GF-D8 (cell line): Measurements from ENCODE around the gene KIF25.

Experiments used
- DNase-seq: peaks from one replicate; lab custom pipeline; 2025; lab: John Stamatoyannopoulos, UW

KIF25 gene, protein sequence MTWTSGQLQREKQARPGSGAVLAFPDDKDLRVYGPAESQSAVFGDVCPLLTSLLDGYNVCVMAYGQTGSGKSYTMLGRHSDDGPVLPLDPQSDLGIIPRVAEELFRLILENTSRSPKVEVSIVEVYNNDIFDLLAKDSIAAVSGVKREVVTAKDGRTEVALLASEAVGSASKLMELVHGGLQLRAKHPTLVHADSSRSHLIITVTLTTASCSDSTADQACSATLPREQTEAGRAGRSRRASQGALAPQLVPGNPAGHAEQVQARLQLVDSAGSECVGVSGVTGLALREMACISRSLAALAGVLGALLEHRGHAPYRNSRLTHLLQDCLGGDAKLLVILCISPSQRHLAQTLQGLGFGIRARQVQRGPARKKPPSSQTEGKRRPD

DNA sequence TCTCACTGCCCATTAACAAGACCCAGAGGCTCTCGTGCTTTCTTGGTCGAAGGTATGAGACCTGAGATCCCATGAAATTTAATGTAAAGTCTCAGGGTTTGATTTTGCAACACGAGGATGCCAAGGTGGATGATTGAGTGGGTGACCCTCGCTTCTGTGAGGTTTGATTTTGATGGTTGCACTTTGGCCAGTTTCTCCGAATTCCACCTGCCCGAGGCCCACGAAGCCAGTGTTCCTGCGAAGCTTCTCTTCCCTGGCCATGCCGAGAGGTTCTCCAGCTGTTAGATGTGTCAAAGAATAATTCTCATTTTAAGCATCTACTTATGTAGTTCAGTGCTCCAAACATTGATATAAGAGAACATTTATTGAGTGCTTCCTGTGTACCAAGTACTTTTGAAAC, at the start of gene KIF25:
TSS of gene KIF25 (plus strand) at position 30 of the 400 bp plus-strand sequence. CDS start 31,915 bp downstream, outside the sequence.
- no peak for DNase-seq

DNA sequence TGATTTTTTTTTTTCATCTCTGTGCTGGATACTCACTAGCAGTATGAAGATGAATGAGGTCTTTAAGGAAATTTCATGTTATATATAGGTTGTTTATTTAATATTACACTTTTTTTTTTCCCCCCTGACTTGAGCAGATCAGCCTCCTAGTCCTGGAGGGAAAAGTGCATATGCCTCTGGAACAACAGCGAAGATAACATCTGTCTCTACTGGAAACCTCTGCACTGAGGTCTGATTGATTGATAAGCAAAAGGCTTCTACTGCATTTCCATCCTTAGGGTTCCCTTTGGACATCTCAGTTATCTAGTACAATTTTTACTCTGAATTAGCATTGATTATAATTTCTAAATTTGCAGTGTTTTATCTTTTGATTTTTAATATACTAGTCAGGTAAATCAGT, 49.8 kb upstream of the KIF25 start:
- DNase-seq = no peak

DNA sequence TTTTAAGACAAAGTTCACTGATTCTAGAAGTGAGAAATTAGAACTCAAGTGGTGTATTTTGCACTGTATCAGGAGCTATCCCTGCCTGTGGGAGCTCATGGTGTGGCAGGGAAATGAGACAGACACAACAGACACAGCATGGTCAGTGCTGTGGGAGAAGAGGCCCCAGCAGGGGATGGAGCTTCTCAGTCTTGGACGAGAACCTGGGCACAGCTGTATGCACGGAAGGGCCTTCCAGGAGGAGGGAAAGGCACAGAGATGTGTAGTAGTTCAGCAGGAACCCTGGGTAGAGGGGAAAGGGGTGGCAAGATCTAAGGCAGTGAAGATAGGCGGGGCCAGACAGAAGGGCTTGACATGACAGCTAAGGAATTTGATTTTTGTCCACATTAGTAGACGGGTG, 48.8 kb upstream of the KIF25 start:
- DNase-seq = no peak

DNA sequence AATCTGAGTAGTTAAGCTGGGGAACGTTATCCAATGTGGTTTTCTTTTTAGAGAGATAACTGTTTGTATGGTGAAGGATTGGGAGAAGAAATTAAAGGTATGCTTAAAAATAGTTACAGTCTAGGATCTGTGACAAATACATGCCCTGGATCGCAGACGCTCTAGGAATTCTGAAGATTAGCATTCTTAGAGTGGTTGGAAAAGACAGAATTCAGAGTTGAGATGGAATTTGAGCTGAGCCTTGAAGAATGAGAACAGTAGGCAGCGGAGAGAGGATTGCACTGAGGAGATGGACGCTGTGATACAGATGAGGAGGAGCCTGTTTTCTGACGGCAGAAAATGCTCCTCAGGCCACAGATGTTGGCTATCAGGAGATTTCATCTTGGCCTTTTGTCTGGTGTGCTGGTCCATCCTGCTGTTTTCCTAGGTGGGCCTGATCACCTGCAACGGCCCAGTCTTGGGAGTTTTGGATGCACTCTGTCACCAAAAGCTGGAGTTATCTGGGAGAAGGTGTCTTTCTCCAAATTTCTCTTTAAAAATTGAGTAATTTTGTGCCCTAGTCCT, 48.3 kb upstream of the KIF25 start:
- no peak for DNase-seq

DNA sequence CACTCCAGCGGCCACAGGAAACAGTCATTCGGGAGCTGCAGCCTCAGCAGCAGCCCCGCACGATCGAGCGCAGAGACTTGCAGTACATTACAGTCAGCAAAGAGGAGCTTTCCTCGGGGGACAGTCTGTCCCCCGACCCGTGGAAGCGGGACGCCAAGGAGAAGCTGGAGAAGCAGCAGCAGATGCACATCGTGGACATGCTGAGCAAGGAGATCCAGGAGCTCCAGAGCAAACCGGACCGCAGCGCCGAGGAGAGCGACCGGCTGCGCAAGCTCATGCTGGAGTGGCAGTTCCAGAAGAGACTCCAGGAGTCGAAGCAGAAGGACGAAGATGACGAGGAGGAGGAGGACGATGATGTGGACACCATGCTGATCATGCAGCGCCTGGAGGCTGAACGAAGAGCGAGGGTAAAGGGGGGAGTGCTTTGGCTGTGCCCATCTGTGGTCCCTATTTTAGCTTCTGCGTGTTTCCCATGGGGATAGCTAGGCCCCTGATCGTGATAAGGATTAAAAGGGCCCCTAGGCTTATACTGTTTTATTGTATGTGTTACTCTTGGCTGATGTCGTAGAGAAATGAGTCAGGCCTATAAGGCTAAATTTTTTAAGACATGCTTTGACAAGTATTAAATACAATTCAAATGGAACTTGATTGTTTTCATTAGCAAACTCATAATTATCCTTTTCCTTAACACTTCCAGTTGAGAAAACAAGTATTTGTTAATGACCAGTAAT, 45.5 kb upstream of the KIF25 start:
- no peak for DNase-seq

DNA sequence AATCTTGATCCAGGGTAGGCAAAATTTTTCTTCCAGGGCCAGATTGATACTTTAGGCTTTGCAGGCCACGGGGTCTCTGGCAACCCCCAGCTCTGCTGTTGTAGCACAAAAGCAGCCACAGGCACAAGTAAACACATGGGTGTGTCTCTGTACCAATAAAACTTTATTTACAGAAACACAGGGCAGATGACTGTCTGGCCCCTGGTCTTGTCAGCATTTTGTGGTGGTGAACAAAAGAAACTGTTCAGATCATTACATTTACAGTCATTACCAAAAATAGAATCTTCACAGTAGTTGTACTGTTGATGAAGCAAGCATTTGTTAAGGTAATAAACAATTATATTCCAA, 45.0 kb upstream of the KIF25 start:
- DNase-seq = no peak

DNA sequence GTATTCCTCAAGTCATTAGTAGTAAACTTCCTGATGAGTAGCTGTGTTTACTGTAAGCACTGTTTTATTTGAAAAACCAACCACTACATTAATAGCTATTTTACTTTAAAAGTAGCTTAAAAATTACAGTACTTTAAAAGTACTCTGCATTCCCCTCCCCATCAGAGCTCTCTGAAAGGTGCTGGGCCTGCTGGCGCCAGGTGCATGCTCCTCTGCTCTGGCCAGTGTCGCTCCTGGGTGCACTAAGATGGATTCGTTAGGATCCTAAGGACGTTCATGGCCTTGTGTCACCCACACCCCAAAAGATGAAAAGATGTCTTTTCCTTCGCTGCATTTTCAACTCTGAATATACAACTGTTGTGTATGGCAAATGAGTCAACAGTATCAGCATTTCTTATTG, 43.9 kb upstream of the KIF25 start:
- no peak for DNase-seq

DNA sequence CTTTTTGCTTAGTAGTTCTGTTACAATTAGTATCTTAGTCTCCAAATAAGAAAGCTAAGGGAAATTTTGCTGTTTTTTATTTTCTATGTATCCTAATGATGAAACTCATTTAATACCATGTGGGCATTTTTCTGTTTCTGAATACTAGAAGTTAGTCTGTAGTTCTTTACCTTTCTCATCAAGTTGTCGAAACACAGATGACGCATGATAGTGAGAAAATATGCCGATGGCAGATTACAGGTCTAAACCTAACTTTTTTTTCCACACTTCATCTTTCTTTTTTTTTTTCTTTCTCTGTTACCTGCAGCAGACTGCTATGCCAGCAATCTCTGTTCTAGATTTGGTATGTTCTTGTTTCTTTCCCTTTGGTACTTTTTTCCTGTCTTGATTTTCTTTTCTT, 43.3 kb upstream of the KIF25 start:
- DNase-seq = no peak

DNA sequence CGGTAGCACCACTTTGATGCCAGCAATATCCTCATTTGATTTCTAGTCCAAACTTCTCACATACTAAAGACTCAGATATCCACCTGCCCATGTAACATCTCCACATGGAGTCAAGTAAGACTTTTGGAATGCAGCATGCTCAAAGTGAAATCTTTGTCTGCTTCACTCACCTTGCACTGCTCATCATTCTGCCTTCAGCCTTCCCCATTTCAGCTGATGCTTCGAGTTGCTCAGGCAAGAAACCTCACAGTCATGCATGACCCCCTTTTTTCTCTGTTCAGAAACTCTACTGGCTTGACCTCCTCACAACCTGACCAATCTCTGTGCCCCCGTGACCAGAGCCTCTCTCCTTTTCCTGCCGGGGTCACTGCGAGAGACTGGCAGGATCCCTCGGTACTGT, 41.0 kb upstream of the KIF25 start:
- DNase-seq = no peak

DNA sequence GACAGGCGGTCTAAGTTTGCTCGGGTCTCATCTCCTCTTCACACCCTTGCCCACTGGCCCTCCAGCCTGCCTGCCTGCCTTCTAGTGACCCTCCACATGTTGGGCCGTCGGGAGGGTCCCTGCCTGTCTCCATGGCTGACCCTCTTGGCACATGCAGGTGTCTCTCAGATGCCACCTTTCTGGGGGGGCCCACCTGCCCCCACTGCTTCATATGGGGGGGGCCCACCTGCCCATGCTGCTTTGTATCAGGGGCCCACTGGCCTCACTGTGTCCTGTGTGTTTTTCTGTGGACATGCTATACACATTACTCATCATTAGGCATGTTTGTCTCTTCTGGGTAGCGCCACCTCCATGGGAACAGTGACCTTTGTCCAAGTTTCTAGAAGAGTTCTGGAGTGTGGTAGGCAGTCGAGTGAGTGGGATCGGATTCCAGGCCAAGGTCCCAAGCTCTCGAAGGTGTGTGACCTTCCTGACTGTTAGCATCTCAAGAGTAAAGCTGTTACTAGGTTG, 40.4 kb upstream of the KIF25 start:
- no peak for DNase-seq

DNA sequence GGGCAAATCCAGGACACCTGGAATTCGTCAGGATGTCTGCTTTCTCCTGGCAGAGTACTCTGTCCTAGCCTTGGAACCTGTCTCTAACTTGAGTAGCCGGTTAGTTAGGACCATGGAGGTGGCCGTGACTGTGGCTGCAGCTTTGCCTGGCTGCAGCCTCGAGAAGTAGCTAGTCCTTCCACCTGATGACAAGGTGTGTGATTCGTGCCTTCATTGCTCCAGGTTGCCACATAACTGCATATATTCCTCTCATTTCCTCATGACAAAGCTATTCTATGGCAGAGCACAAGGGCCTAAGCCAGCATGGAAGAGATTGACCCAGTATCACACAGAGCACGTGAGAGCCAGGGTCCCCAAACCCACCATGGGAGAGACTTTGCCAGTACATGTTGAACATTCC, 39.8 kb upstream of the KIF25 start:
- DNase-seq = no peak

DNA sequence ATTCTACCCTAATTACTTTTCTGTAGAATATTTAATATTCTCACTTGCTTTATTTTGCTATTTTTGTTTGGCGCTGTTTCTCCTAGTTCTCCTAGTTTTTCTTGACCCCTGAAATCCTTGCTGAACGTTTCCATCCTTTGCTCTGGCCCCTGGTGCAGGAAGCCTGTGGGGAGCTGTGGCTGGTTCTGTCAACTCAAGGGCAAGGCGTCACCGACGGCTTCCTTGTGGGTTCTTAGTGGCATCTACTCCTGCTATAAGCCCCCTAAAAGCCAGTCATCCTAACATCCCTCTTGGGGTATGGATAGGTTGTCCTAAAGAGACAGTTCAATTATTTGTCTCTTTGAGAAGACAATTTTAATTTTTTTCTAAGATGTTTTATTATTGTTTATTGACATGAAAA, 36.9 kb upstream of the KIF25 start:
- no peak for DNase-seq

DNA sequence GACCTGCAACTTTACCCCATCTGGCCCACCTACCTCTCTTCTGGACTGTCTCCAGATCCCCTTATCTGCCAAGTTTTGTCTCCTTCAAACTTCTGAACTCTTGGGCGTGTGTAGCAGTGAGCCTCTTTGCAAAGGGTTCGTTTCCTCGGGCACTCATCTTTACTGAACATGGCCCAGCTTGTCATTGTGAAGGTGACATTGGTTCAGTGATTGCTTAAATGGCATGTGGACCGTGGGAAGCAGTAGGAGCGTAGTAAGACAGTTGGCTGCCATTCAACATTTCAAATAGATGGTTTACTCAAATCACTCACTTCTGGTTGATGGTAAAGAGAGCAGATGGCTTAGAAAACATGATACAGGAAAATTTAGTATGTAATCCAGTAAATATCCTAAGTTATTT, 34.8 kb upstream of the KIF25 start:
- no peak for DNase-seq

DNA sequence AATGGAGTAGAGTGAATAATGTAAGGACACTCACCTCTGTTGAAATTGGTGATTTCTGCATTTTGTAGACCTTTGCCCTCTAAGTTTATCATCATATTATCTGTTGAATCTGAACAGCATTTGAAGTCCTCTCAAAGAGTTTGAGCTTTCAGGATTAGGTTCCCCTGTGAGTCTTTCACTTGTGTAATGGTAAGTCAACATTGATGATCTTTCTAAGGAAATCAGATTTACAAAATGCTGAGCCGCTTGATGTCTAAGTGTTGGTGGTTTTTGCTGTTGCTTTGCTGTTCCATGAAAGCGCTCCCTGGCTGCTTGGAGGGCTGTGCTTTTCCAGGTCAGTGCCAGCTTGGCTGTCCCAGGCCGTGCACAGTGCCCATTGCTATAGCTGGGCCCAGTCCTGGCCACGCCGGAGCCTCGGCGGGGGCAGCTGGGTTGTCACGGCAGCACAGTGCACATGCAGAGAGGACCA, 33.8 kb upstream of the KIF25 start:
- no peak for DNase-seq

DNA sequence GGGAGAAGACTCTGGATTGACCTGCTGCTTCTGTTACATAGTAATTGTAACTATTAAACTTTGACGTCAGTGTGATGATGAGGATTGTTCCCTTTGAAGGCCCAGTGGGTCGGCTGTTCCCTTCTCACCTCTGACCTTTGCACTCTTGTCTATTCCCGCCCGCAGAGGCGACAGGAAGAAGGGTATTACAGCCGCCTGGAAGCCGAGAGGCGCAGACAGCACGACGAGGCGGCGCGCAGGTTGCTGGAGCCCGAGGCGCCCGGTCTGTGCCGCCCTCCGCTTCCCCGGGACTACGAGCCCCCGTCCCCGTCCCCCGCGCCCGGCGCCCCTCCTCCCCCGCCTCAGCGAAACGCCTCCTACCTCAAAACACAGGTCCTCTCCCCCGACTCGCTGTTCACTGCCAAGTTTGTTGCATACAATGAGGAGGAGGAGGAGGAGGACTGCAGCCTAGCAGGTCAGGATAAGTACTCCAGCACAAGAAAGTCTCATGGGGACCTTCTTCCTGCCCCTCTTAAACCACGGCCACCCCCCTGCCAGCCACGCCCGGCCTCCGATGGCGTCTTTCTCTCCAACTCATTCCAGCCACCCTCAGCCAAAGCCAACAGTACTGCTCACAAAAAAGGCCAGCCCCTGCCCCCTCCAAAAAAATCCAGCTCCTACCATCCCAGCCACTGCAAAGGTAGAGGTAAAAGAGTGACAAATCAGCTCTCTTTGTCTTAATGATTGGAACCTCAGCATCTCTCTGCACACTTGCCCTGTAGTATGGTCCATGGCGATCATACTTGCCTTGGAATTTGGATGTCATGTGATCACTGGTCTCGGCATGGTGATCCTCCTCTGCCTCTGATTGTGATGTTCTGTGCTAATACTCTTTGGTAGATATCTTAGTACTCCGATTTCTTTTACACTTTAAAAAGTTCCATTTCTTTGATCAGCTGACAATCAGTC, 31.6 kb upstream of the KIF25 start:
- DNase-seq = no peak

DNA sequence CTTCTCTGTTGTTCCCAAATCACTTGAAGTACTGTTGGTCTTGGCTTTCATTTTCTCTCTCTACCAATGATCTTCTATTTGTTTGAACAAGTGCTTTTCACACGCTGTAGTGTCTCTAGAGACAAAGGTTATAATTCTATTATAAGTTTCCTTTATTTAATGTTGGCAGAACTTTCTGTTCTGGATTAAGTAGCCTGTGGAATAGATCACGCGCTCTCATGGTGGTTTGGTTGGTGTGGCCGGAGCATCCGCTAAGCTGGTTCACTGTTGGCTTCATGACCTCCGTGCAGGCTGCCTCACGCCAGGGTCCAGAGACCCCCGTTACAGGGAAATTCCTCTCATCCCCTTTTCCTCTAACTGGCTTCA, 30.9 kb upstream of the KIF25 start:
- DNase-seq = no peak

DNA sequence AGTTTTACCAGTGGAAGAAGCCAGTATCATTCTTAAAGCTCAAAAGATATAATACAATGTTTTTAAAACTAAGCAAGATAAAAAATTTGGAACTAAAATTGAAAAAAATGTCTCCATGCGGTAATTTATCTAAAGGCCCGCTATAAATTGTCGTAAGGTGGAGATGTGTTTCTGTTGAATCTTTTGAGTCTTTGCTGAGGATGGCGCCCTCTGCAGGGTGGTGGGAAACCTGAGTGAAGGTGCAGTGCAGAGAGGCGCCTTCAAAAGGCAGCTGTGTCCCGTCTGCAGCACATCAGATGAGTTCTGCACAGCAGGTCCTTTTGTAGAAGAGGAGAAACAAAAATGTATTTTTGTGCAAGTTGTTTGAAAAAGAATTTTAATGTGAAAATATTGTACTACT, 29.4 kb upstream of the KIF25 start:
- DNase-seq = no peak

DNA sequence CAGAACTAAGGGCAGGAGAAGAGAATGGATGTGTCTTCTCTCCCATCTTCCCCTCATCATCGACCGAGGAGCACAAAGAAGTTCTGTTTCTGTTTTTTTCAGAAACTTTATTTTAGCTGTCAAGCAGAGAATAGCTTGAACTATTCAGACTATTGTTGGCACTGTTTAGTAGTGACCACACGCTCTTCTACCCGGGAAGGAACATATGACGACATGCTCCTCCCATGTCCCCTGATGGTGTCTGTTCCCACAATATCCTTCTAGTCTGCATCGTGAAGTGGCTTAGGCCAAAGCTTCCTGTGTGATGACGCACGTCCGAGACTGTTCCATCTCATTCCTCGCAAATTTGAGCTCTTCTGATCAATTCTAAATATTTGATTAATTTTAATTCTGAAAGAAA, 27.2 kb upstream of the KIF25 start:
- no peak for DNase-seq

DNA sequence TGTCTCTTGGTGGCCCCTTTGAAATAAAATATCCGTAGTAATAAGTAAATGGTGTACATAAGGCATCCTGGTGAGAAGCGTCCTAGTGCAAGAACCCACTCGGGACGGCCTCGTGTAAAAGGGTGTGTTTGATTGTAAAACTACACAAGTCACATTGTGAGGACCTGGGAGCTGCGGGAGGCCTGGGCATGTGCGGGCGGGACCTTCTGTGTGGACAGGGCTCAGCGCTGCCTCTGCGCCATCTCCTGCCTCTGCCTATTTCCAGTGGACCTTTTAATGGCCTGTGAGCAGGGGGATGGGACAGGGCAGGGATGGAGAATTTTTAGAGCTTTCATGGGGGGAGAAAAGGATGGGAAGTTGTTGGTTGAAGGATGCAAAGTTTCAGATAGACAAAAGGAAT, 25.3 kb upstream of the KIF25 start:
- DNase-seq = no peak

DNA sequence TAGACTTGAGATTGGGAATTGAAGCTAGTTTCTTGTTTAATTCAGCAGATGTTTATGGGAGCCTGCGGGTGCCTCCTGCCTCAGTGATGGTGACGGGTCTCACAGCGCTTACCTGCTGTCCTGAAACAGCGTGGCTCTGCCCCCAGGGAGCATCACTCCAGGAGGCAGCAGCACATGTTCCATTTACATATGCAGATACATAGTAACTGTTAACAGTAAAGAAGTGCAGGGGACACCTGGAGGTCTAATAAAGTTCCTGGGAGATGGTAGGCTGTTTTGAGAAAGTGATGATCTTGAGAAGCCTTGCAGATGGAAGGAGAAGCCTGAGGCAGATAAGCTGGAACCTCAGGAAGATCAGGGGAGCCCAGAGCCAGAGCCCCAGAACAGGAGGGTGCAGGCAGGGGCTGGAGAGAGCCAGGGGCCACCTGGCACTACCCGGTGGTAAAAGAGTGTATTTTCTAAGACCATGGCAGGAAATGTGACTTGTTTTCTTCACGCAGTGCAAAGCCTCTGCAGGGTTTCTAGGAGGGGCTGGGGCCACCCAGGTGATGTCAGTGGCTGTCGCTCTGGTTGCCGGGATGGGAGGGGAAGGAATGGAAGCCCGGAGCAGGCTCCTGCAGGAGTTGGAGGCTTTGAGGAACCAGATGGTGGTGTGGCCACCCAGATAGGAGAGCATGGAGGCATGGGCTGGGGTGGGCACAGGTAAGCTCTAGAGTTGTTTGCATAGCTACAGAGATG, 24.2 kb upstream of the KIF25 start:
- DNase-seq = no peak

DNA sequence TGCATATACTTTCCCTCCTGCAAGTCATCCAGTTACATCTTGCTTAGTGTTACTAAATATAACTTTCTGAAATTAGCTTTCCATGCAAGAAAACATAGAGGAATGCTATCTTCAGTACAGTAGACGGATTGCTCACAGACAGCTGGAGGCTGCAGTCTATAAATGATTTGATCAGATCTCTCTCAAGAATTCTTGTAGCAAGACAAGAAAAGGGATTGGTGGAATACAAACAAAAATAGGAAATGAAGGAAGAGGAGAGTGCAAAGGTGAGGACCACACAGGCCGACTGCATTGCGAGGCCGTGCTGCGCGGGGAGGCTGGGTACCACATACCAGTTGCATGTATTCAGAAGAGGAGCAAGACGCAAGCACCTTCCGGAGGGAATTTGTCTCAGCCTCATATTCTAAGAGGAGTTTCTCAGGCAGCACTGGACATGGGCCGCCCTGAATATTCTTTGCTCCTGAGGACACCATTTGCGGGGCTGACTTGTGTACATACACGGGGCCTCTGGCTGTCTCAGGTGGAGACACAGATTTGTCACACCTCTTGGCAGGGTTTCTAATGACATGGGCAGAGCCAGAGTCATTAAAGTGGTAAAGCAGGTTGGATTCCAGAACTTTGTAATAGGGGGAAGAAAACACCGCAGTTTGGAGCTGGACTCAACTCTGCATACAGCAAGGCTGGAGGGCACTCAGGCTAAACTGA, 22.7 kb upstream of the KIF25 start:
- DNase-seq = no peak
